Coronary artery (tissue), 2 donors: Measurements from ENCODE around the gene CUL1.

Source experiments
- DNase-seq: peaks from one replicate; pipeline ENCODE4 v3.0.0-alpha.2; 2017; ENCODE audit warnings: low spot score
- H3K27ac ChIP-seq, 2 donors: fragments of 200-600 bp; sonication (generic); one replicate each; pipeline ENCODE4 v1.5.1; 2016 to 2019
- H3K4me3 ChIP-seq: fragments of 200-600 bp; sonication (generic); 2 replicates; pipeline ENCODE4 v1.5.1; 2016; ENCODE audit warnings: mild to moderate bottlenecking, moderate library complexity
- CTCF ChIP-seq: fragments of 200-600 bp; sonication (generic); IDR thresholded peaks from one replicate; pipeline ENCODE4 v1.5.1; 2019; ENCODE audit warnings: antibody characterized with exemption

Gene CUL1

DNA sequence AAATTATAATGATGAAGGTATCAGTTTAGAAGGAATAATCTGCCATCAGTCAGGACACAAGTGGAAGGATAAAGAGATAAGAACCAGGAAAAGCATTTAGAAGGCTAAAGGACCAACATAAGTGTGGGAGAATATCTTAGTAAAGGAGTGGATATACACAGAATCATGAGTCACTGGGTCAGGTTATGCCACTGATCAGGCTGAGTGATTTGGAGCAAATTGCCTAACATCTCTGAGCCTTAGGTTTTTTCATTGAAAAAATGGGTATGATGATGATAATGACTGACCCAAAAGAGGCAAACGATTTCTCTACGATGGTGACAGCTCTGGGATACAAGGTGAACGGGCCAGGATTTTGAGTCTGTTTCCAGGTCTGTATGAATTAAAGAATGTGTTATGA lies 2.8 kb upstream of the CUL1 start:
- Histone ChIP-seq H3K27ac (no peak overlapping the region), H3K4me3 (no peak overlapping the region)
- DNase-seq: no peak
- no peak for TF ChIP-seq CTCF

DNA sequence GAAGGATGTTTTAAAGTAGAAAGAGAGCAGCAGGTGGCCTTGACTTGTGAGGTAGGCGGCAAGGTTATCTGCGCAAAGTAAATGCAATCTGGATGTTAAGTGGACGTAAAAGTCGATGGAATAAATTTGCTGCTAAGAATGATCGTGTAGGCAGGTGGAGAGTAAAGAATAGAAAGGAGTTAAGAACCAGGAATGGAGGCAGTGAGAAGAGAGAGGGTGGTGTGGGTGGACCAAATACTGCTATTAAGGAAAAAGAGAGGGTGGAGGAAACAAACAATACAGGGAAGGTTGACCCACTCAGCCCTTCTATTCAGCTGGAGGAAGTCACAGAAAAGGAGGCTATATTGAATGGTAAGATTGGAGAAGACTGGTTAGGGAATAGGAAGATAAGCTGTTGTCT lies 1.9 kb upstream of the CUL1 start:
- TF ChIP-seq CTCF: no peak
- Histone ChIP-seq H3K27ac (peak overlapping the region in 1 of 2 donors; percentile 99), H3K4me3 (no peak overlapping the region)
- DNase-seq: no peak

- Histone ChIP-seq H3K4me3 (peak overlapping the region; percentile 90), H3K27ac (peak overlapping the region; percentile 98 to 99)
- no peak for DNase-seq
- TF ChIP-seq CTCF: no peak
These were observed 1.3 kb upstream of the CUL1 start for GRCh38 chr7:148697256-148698006.

DNA sequence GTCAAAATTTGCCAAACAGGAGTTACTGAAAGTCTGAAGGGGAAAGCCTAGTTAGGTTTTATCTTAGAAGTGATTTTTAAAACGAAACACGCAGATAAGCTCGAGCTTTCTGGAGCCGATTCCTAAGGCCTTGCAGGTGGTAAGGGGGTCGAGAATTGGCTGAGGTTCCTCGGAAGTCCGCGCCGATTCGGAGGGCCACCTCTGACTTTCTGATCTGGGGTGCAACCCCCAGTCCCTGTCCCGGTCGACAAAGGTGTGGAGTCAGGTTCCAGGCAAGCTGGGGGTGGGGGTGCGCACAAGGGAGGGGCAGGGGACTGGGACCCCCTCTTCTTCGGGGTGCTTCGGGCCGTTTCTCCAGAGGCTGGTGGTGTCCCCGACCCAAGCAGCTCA lies 701 bp upstream of the CUL1 start:
- peak overlapping the region; percentile 98 to 99 for H3K27ac ChIP-seq
- DNase-seq: no peak
- no peak for TF ChIP-seq CTCF
- H3K4me3 ChIP-seq: peak overlapping the region; percentile 90

- peak overlapping the region; percentile 98 to 99 for H3K27ac ChIP-seq
- no peak for TF ChIP-seq CTCF
- no peak for DNase-seq
- H3K4me3 ChIP-seq: peak overlapping the region; percentile 90
These were observed 500 bp downstream of the CUL1 start for GRCh38 chr7:148699024-148699781.

GRCh38 chr7:148699782-148700629 lies 1.3 kb downstream of the CUL1 start:
- peak overlapping the region; percentile 90 for H3K4me3 ChIP-seq
- DNase-seq: no peak
- no peak for TF ChIP-seq CTCF
- H3K27ac ChIP-seq: peak overlapping the region; percentile 98 to 99
